IPS DF 19.7 (cell line): Measurements from ENCODE around the gene CDC42BPG.
"Not testable (repeated sequence)": the region's sequence is repeated elsewhere in the genome, so short reads cannot be mapped to it uniquely, and the experiment has no call there.

ENCODE experiments used
- DNase-seq: peaks from one replicate; pipeline ENCODE4 v3.0.0-alpha.2; 2013; ENCODE audit warnings: low read depth, low spot score

CDC42BPG gene

GRCh38 chr11:64849598-64850356 lies 5.3 kb upstream of the CDC42BPG start:
- DNase-seq, result no peak

- no peak for DNase-seq
These were observed 4.6 kb upstream of the CDC42BPG start for GRCh38 chr11:64848826-64849597.

GRCh38 chr11:64848214-64848825 lies 3.9 kb upstream of the CDC42BPG start:
- no peak for DNase-seq

- peak; percentile 64 for DNase-seq
These were observed 2.7 kb upstream of the CDC42BPG start for GRCh38 chr11:64846998-64847666.

- DNase-seq, result not testable (repeated sequence)
These were observed 1.3 kb upstream of the CDC42BPG start for GRCh38 chr11:64845776-64846129.

GRCh38 chr11:64845129-64845775 lies 799 bp upstream of the CDC42BPG start:
- no peak for DNase-seq

GRCh38 chr11:64843686-64844329 lies 645 bp downstream of the CDC42BPG start:
- no peak for DNase-seq

- no peak for DNase-seq
These were observed 1.4 kb downstream of the CDC42BPG start for GRCh38 chr11:64842851-64843685.

- no peak for DNase-seq
These were observed 2.1 kb downstream of the CDC42BPG start for GRCh38 chr11:64842366-64842759.

- no peak for DNase-seq
These were observed 2.7 kb downstream of the CDC42BPG start for GRCh38 chr11:64841592-64842365.

- DNase-seq, result no peak
These were observed 4.3 kb downstream of the CDC42BPG start for GRCh38 chr11:64839887-64840782.

GRCh38 chr11:64839335-64839734 lies 5.1 kb downstream of the CDC42BPG start:
- DNase-seq, result no peak

GRCh38 chr11:64838600-64839334 lies 5.7 kb downstream of the CDC42BPG start:
- no peak for DNase-seq

GRCh38 chr11:64837887-64838351 lies 6.5 kb downstream of the CDC42BPG start:
- DNase-seq, result no peak

GRCh38 chr11:64836448-64837072 lies 7.9 kb downstream of the CDC42BPG start:
- DNase-seq, result no peak

GRCh38 chr11:64835616-64836447 lies 8.6 kb downstream of the CDC42BPG start:
- no peak for DNase-seq
